ENCODE data around the gene ZNF436. TPM values are rescaled to one million over a fixed set of nuclear protein-coding genes. Genes with fewer than 3 reads are reported as not detected.

The ZNF436 gene
- total and polyA plus RNA-seq, 2 donors (not counting 3 experiments of a cell fraction or from before 2014, with no cell fraction given), result 6.5 to 14.0 TPM

- Histone ChIP-seq H2AFZ (ENCODE audit: low read depth, low read length) (peak overlapping the region; percentile 90), H3K4me3 (replicated peaks in 1 of 3; ENCODE audit: insufficient read depth in 1 of 3, low read depth in 1 of 3, low read length in 3 of 3) (peak overlapping the region; percentile 47 to 93 (median 70)), H3K27me3 (ENCODE audit: control insufficient read depth in 2 of 2, insufficient read depth in 2 of 2, low read length in 2 of 2) (no peaks in the 10 kb centered on the region), H3K36me3 (ENCODE audit: control insufficient read depth in 2 of 2, extremely low read depth in 1 of 2, insufficient read depth in 2 of 2, low read length in 2 of 2) (peaks cover 2 to 4% of the 10 kb centered on the region in 2 experiments), H3K27ac (ENCODE audit: insufficient read depth, low read depth, low read length) (peak overlapping the region; percentile 82), H3K9me1 (replicated peaks; ENCODE audit: control insufficient read depth, extremely low read depth, insufficient read depth, low read length) (no peaks in the 10 kb centered on the region), H3K4me2 (ENCODE audit: insufficient read depth, low read length) (peak overlapping the region; percentile 85), H3K4me1 (ENCODE audit: control insufficient read depth, extremely low read depth, insufficient read depth, low read length) (peaks cover 32% of the 10 kb centered on the region), H4K20me1 (replicated peaks; ENCODE audit: control insufficient read depth, extremely low read depth, insufficient read depth, low read length) (no peaks in the 10 kb centered on the region), H3K9me3 (replicated peaks; ENCODE audit: control insufficient read depth, insufficient read depth, low read length) (no peaks in the 10 kb centered on the region), H3K9ac (replicated peaks; ENCODE audit: extremely low read depth, insufficient read depth, low read length) (peak overlapping the region; percentile 82), H3K79me2 (ENCODE audit: control insufficient read depth, insufficient read depth, low read length) (peaks cover 8% of the 10 kb centered on the region)
- no TSS peak for BruUV-seq (replicated peaks)
- TF ChIP-seq CTCF (IDR thresholded peaks at IDR 0.05; ENCODE audit: extremely low read depth in 1 of 2, insufficient read depth in 1 of 2, low read depth in 1 of 2, low read length in 2 of 2), result peak in 1 of 2 donors; percentile 43
- TF ChIP-seq MYC (IDR thresholded peaks at IDR 0.05; ENCODE audit: low read depth, low read length), result no peak
- TF ChIP-seq JUN (IDR thresholded peaks at IDR 0.05; ENCODE audit: borderline replicate concordance, insufficient read depth, insufficient read length, low read depth), result no peak
- TF ChIP-seq GATA2 (IDR thresholded peaks at IDR 0.05; ENCODE audit: insufficient read depth, insufficient read length, low read depth, low read length), result no peak
- no peak for TF ChIP-seq FOS (IDR thresholded peaks at IDR 0.05; ENCODE audit: borderline replicate concordance, insufficient read depth, low read length)
- TF ChIP-seq MAX (IDR thresholded peaks at IDR 0.05; ENCODE audit: insufficient read depth, insufficient read length), result no peak
- TF ChIP-seq POLR2AphosphoS5 (IDR thresholded peaks at IDR 0.05; ENCODE audit: insufficient read depth, low read depth, low read length), result peak; percentile 87
- no peak for TF ChIP-seq EZH2 (IDR thresholded peaks at IDR 0.05; ENCODE audit: borderline replicate concordance, low read depth, low read length, severe bottlenecking)
- peak; percentile 96 for TF ChIP-seq POLR2A (IDR thresholded peaks at IDR 0.05; ENCODE audit: low read depth, low read length)
- CTCF ChIA-PET, result interaction anchor here (0.7 to 2.9 kb wide), 13 partner anchors 16 to 171 kb away, joined by 3 to 30 read pairs (median 5); partner anchors contain the start of genes ASAP3 and HNRNPR
- intact Hi-C loops (cut with micrococcal nuclease) (loop anchor here (1.0 to 2.0 kb wide), 4 partner anchors 24 to 172 kb away; partner anchors contain the start of genes ASAP3 and HNRNPR), dilution Hi-C loops (cut with MboI; ENCODE audit: extremely low pct_ligation_motif_present, low sequenced_read_pairs) (no loop called here)
- peak; percentile 68 for FAIRE-seq
- POLR2A ChIA-PET, result interaction anchor here (1.0 to 1.5 kb wide), 5 partner anchors 9 to 27 kb away, joined by 3 to 28 read pairs (median 5); partner anchors contain the start of gene HNRNPR
- DNase-seq (ENCODE audit: low read depth, low spot score), result peak; percentile 90
Measured at GRCh38 chr1:23368562-23369334, 888 bp downstream of the ZNF436 start.
